Vagina (tissue), 2 donors: ENCODE measurements around the gene RASAL2. TPM values are rescaled to one million over a fixed set of nuclear protein-coding genes. Genes with fewer than 3 reads are reported as not detected.

Experiments used
- DNase-seq, 2 donors: peaks; one replicate each; pipeline ENCODE4 v3.0.0-alpha.2; 2017; ENCODE audit errors: extremely low spot score in 2 of 2
- H3K27ac ChIP-seq: fragments of 200-600 bp; sonication (generic); one replicate; pipeline ENCODE4 v1.5.1; 2019
- H3K27me3 ChIP-seq: fragments of 200-600 bp; sonication (generic); one replicate; pipeline ENCODE4 v1.5.1; 2019
- H3K36me3 ChIP-seq, 2 donors: fragments of 200-600 bp; sonication (generic); one replicate each; pipeline ENCODE4 v1.5.1; 2017 to 2019
- H3K4me1 ChIP-seq: fragments of 200-600 bp; sonication (generic); one replicate; pipeline ENCODE4 v1.5.1; 2019
- H3K4me3 ChIP-seq, 2 donors: fragments of 200-600 bp; sonication (generic); 1 replicate in 1 of 2; 2 replicates in 1 of 2; pipeline ENCODE4 v1.5.1; 2016 to 2019
- H3K9me3 ChIP-seq: fragments of 200-600 bp; sonication (generic); one replicate; pipeline ENCODE4 v1.5.1; 2019
- POLR2A ChIP-seq, 2 donors: fragments of 450-650 bp; IDR thresholded peaks; one replicate each; pipeline ENCODE4 v1.6.1; 2017; ENCODE audit warnings: antibody characterized with exemption in 2 of 2, mild to moderate bottlenecking in 2 of 2, moderate library complexity in 2 of 2
- POLR2AphosphoS5 ChIP-seq, 2 donors: sonication (generic); formaldehyde crosslinking; IDR thresholded peaks; one replicate each; pipeline ENCODE4 v1.9.0; 2017; ENCODE audit warnings: antibody characterized with exemption in 2 of 2, mild to moderate bottlenecking in 2 of 2, low read depth in 1 of 2; ENCODE audit not compliant: insufficient read depth in 1 of 2
- intact Hi-C: fragments of 100-400 bp; cut with DNase I; formaldehyde crosslinking; loops from one replicate; pipeline ENCODE4 v1.15.1; 2023
- total RNA-seq: library from RNA; depleted of rRNA; stranded (reverse); fragments of >200 nt; gene quantifications from one replicate; pipeline ENCODE4 v1.2.3, GENCODE V29; 2016
- TF ChIP-seq, protein P1 (sequence below), 3 experiments: fragments of 450-650 bp in 2 of 3; fragments of 200-600 bp in 1 of 3; sonication (generic) in 1 of 3; IDR thresholded peaks; one replicate each; pipeline ENCODE4 v1.5.1; 2017 to 2019; ENCODE audit warnings: antibody characterized with exemption in 3 of 3, mild to moderate bottlenecking in 2 of 3, moderate library complexity in 2 of 3

Gene RASAL2
- total RNA-seq, 1 donor from 2014 or later = 25.5 TPM

DNA sequence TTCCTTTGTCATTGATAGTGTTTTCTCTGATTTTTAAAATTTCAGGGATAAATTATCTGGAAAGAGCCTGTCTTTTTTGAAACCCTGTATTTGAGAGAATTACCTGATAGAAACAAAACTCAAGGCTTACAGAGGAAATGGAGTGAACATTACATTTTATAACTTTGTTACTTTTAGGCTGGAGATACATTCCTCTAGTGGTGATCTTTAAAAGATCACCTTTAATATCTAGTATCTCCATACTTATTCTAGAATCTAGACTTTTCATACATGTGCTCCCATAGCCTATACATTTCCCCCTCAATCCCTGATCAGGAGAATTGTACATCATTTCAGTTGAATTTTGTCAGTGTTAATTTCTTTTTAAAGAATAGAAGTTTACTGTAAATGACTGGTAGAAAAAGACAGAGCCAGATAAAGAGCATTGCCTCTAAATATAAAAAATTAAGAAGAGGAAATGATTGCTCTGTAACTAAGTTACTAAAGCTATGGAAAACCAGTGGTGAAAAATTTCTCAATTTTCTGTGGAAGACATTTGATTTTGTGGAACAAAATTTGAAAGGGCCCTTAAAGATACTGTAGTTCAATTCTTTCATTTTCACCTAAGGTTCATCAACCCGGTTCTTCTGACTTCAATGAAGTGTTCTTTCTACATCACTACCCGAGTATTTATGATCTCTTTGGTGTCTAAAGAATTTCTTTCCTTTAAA, 33.7 kb downstream of the RASAL2 start:
- DNase-seq = no peak
- TF ChIP-seq, protein P1, sequence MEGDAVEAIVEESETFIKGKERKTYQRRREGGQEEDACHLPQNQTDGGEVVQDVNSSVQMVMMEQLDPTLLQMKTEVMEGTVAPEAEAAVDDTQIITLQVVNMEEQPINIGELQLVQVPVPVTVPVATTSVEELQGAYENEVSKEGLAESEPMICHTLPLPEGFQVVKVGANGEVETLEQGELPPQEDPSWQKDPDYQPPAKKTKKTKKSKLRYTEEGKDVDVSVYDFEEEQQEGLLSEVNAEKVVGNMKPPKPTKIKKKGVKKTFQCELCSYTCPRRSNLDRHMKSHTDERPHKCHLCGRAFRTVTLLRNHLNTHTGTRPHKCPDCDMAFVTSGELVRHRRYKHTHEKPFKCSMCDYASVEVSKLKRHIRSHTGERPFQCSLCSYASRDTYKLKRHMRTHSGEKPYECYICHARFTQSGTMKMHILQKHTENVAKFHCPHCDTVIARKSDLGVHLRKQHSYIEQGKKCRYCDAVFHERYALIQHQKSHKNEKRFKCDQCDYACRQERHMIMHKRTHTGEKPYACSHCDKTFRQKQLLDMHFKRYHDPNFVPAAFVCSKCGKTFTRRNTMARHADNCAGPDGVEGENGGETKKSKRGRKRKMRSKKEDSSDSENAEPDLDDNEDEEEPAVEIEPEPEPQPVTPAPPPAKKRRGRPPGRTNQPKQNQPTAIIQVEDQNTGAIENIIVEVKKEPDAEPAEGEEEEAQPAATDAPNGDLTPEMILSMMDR (IDR thresholded peaks at IDR 0.05) = no peak

DNA sequence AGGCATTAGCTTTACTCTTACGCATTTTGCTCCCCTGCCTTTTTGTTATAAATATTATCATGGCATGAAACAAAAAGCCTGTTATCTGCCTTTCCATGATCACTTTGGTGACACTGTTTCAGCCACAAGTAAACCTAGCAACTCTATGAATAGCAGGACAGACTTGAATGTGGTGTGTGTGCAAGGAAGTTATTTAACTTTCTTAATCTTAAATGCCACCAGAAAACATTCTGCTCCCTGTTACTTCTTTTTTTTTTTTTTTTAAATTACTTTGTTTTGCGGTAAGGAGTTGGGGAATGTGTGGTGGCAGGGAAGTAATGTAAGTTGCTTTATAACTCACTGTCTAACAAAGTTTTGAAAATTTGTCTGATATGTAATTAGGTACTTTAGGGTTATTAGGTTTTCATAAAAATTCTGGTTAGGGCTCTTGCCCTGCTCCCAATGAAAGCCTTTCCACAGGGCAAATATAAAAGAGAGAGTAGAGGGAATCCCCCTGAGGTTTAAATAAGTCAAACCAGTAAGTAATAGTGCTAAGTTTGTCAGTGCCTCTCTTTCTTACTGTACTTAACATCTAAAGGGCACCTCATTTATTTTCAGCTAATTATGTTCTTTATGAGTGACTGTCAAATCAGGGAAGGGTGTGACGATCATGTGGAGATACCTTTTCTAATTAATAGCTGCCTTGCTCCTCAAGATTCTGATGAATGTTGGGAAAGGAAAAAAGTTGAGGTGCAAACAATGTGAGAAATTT, 39.5 kb downstream of the RASAL2 start:
- Histone ChIP-seq H3K36me3 (no peaks in the 10 kb centered on the region), H3K4me1 (peaks cover 11% of the 10 kb centered on the region), H3K27me3 (no peaks in the 10 kb centered on the region), H3K4me3 (no peak overlapping the region), H3K9me3 (no peaks in the 10 kb centered on the region), H3K27ac (no peak overlapping the region)
- intact Hi-C loops = no loop called here
- no peak for TF ChIP-seq POLR2A (IDR thresholded peaks at IDR 0.05)
- TF ChIP-seq, protein P1 (IDR thresholded peaks at IDR 0.05) = no peak
- TF ChIP-seq POLR2AphosphoS5 (IDR thresholded peaks at IDR 0.05; ENCODE audit: insufficient read depth in 1 of 2, low read depth in 1 of 2) = no peak
- no peak for DNase-seq

More for the DNA sequence above, 33.7 kb downstream of the RASAL2 start:
- Histone ChIP-seq H3K36me3 (no peaks in the 10 kb centered on the region), H3K4me3 (no peak overlapping the region), H3K4me1 (no peaks in the 10 kb centered on the region), H3K27me3 (no peaks in the 10 kb centered on the region), H3K27ac (no peak overlapping the region), H3K9me3 (no peaks in the 10 kb centered on the region)
- intact Hi-C loops = no loop called here

DNA sequence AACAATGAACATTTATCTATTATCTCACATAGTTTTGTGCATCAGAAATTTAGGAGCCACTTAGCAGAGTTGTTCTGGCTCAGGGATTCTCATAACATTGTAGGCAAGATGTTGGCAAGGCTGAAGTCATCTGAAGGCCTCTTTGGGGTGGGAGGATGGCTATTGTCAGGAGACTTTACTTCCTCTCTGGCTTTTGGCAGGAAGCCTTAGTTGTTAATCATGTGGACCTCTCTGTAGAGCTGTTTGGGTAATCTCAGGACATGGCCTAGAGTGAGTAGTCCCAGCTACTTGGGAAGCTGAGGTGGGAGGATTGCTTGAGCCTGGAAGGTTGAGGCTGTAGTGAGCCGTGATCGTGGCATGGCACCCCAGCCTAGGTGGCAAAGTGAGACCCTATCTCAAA, 40.2 kb downstream of the RASAL2 start:
- no peaks in the 10 kb centered on the region for H3K9me3 ChIP-seq
- H3K4me1 ChIP-seq = peaks cover 11% of the 10 kb centered on the region
- no peaks in the 10 kb centered on the region for H3K27me3 ChIP-seq
- no peaks in the 10 kb centered on the region for H3K36me3 ChIP-seq
- H3K27ac ChIP-seq = no peak overlapping the region
- DNase-seq = no peak
- TF ChIP-seq POLR2AphosphoS5 (IDR thresholded peaks at IDR 0.05; ENCODE audit: insufficient read depth in 1 of 2, low read depth in 1 of 2) = no peak
- TF ChIP-seq, protein P1 (IDR thresholded peaks at IDR 0.05) = no peak
- no peak for TF ChIP-seq POLR2A (IDR thresholded peaks at IDR 0.05)
- intact Hi-C loops = no loop called here
- no peak overlapping the region for H3K4me3 ChIP-seq

DNA sequence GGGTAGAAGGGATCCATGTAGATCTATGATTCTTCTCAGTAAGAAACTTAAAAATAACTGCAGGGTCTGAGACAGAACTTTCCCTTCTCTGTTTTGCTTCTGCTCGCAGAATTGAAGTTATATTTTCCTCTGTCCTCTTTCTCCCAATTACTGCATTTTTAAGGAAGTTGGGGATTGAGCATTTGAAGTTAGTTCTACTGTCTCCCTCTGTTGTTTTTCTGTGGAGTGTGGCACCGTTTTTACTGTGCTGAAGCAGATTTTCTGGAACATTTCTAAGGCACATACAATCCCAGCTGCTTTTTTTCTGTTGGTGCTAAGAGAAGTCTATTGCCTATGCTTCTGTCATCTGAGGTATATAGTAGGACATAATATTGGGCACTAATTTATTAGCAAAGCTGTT, 43.3 kb downstream of the RASAL2 start:
- no peaks in the 10 kb centered on the region for H3K36me3 ChIP-seq
- intact Hi-C loops = no loop called here
- no peaks in the 10 kb centered on the region for H3K27me3 ChIP-seq
- H3K27ac ChIP-seq = no peak overlapping the region
- DNase-seq = no peak
- no peak overlapping the region for H3K4me3 ChIP-seq
- H3K4me1 ChIP-seq = peaks cover 11% of the 10 kb centered on the region
- H3K9me3 ChIP-seq = no peaks in the 10 kb centered on the region
- TF ChIP-seq POLR2A (IDR thresholded peaks at IDR 0.05) (no peak), POLR2AphosphoS5 (IDR thresholded peaks at IDR 0.05; ENCODE audit: insufficient read depth in 1 of 2, low read depth in 1 of 2) (no peak)
- TF ChIP-seq, protein P1 (IDR thresholded peaks at IDR 0.05) = no peak

DNA sequence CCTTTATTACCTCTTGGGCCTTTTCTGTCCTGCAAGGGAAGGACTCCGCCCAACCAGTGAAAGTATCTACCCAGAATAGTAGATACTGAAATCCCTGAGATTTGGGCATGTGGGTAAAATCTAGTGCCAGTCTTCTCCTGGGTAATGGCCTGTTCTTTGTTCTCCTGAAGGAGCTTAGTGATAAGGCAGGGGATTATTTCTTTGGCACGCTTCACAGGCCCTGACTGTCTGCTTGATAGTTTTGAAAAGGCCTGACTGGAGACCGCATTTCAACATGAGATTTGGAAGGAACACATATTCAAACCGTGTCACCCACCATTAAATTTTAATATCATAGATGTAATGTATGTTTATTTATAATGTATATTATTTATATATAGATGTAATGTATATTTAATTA, 48.9 kb downstream of the RASAL2 start:
- H3K9me3 ChIP-seq = no peaks in the 10 kb centered on the region
- intact Hi-C loops = no loop called here
- TF ChIP-seq, protein P1 (IDR thresholded peaks at IDR 0.05) = no peak

More for the DNA sequence above, 48.9 kb downstream of the RASAL2 start:
- DNase-seq = no peak
- H3K36me3 ChIP-seq = no peaks in the 10 kb centered on the region
- H3K27me3 ChIP-seq = no peaks in the 10 kb centered on the region
- peaks cover 1% of the 10 kb centered on the region for H3K4me1 ChIP-seq
- no peak overlapping the region for H3K27ac ChIP-seq
- H3K4me3 ChIP-seq = no peak overlapping the region
